ENCODE data around the gene C1orf159.

Gene C1orf159

GRCh38 chr1:1034439-1034781, 81.5 kb downstream of the C1orf159 start:
- Histone ChIP-seq H3K36me3 (ENCODE audit: control insufficient read depth in 2 of 2, insufficient read depth in 1 of 2, low read length in 2 of 2) (peaks cover 0 to 24% of the 10 kb centered on the region in 2 experiments; a peak in 1 of 3 replicates), H3K27ac (ENCODE audit: extremely low read depth, low read depth, low read length) (no peak overlapping the region), H3K4me3 (ENCODE audit: low read depth, low read length) (no peak overlapping the region), H3K9me3 (ENCODE audit: control insufficient read depth, insufficient read depth, low read depth, low read length) (no peaks in the 10 kb centered on the region), H3K4me1 (ENCODE audit: control insufficient read depth, insufficient read depth, low read length) (no peaks in the 10 kb centered on the region)
- ChIA-PET CTCF (no interaction called here), POLR2A (interaction anchor here (1.0 kb wide), 1 partner anchor 20 kb away, joined by 3 read pairs; no protein-coding TSS in a partner anchor)
- TF ChIP-seq ZNF768 (tag by site-specific recombination; IDR thresholded peaks at IDR 0.05): no peak
- TF ChIP-seq ZNF837 (tag by site-specific recombination; IDR thresholded peaks at IDR 0.05): no peak
- TF ChIP-seq SP3 (tag by site-specific recombination; IDR thresholded peaks at IDR 0.05): no peak
- no peak for TF ChIP-seq ZNF596 (tag by site-specific recombination; IDR thresholded peaks at IDR 0.05)
- no peak for TF ChIP-seq ZNF791 (tag by site-specific recombination; IDR thresholded peaks at IDR 0.05)
- no peak for TF ChIP-seq REST (tag by site-specific recombination; IDR thresholded peaks at IDR 0.05)
- TF ChIP-seq ZNF610 (tag by site-specific recombination; IDR thresholded peaks at IDR 0.05; ENCODE audit: borderline replicate concordance): no peak
- TF ChIP-seq ZNF175 (tag by site-specific recombination; IDR thresholded peaks at IDR 0.05): no peak
- no peak for TF ChIP-seq GLI2 (tag by site-specific recombination; IDR thresholded peaks at IDR 0.05; ENCODE audit: borderline replicate concordance, low read depth)
- no peak for TF ChIP-seq WT1 (tag by site-specific recombination; IDR thresholded peaks at IDR 0.05)
- TF ChIP-seq ZNF266 (tag by site-specific recombination; IDR thresholded peaks at IDR 0.05; ENCODE audit: low read depth): no peak
- no peak for TF ChIP-seq SCRT2 (tag by site-specific recombination; IDR thresholded peaks at IDR 0.05)
- TF ChIP-seq EGR2 (tag by site-specific recombination; IDR thresholded peaks at IDR 0.05; ENCODE audit: low read depth): no peak
- TF ChIP-seq ZNF37A (tag by site-specific recombination; IDR thresholded peaks at IDR 0.05): no peak
- no peak for TF ChIP-seq ZNF48 (tag by site-specific recombination; IDR thresholded peaks at IDR 0.05)
- no peak for TF ChIP-seq ZNF26 (tag by site-specific recombination; IDR thresholded peaks at IDR 0.05)
- TF ChIP-seq ZBTB20 (tag by site-specific recombination; IDR thresholded peaks at IDR 0.05): no peak
- no peak for TF ChIP-seq ZNF23 (tag by site-specific recombination; IDR thresholded peaks at IDR 0.05; ENCODE audit: borderline replicate concordance)
- no peak for TF ChIP-seq YY2 (tag by site-specific recombination; IDR thresholded peaks at IDR 0.05)
- no peak for TF ChIP-seq OSR2 (tag by site-specific recombination; IDR thresholded peaks at IDR 0.05)

GRCh38 chr1:1033731-1034438, 82.0 kb downstream of the C1orf159 start:
- Histone ChIP-seq H3K36me3 (ENCODE audit: control insufficient read depth in 2 of 2, insufficient read depth in 1 of 2, low read length in 2 of 2) (peaks cover 0 to 24% of the 10 kb centered on the region in 2 experiments; a peak in 1 of 3 replicates), H3K4me3 (ENCODE audit: low read depth, low read length) (no peak overlapping the region), H3K27ac (ENCODE audit: extremely low read depth, low read depth, low read length) (no peak overlapping the region), H3K9me3 (ENCODE audit: control insufficient read depth, insufficient read depth, low read depth, low read length) (no peaks in the 10 kb centered on the region), H3K4me1 (ENCODE audit: control insufficient read depth, insufficient read depth, low read length) (no peaks in the 10 kb centered on the region)
- POLR2A ChIA-PET: interaction anchor here (1.0 kb wide), 1 partner anchor 20 kb away, joined by 3 read pairs; no protein-coding TSS in a partner anchor
- CTCF ChIA-PET: interaction anchor here (1.0 kb wide), 1 partner anchor 30 kb away, joined by 3 read pairs; no protein-coding TSS in a partner anchor
- no peak for TF ChIP-seq ZNF792 (tag by site-specific recombination; IDR thresholded peaks at IDR 0.05)
- no peak for TF ChIP-seq ZNF701 (tag by site-specific recombination; IDR thresholded peaks at IDR 0.05)
- TF ChIP-seq ZFP37 (tag by site-specific recombination; IDR thresholded peaks at IDR 0.05): no peak
- TF ChIP-seq ZNF707 (tag by site-specific recombination; IDR thresholded peaks at IDR 0.05): no peak
- no peak for TF ChIP-seq ZNF658 (tag by site-specific recombination; IDR thresholded peaks at IDR 0.05)
- TF ChIP-seq ZNF664 (tag by site-specific recombination; IDR thresholded peaks at IDR 0.05): no peak
- TF ChIP-seq ZNF140 (tag by site-specific recombination; IDR thresholded peaks at IDR 0.05): no peak
- no peak for TF ChIP-seq ZNF341 (tag by site-specific recombination; IDR thresholded peaks at IDR 0.05; ENCODE audit: low read depth)
- no peak for TF ChIP-seq ZBTB17 (tag by site-specific recombination; IDR thresholded peaks at IDR 0.05)
- no peak for TF ChIP-seq ZFP3 (tag by site-specific recombination; IDR thresholded peaks at IDR 0.05; ENCODE audit: low read depth)
- TF ChIP-seq ZNF777 (tag by site-specific recombination; IDR thresholded peaks at IDR 0.05; ENCODE audit: borderline replicate concordance): no peak
- TF ChIP-seq ZBTB1 (tag by site-specific recombination; IDR thresholded peaks at IDR 0.05): no peak
- TF ChIP-seq ZNF362 (tag by site-specific recombination; IDR thresholded peaks at IDR 0.05): no peak
